Common myeloid progenitor, CD34-positive (primary cell): ENCODE data around the gene TADA2B.

Source experiments
- CTCF ChIA-PET: fragments of 350-600 bp; sonication (Branson Sonifier 250); formaldehyde crosslinking; loops from one replicate; lab custom pipeline; 2021; ENCODE audit warnings: antibody characterized with exemption; lab: Charles Lee
- POLR2A ChIA-PET: fragments of 350-600 bp; sonication (Branson Sonifier 250); formaldehyde crosslinking; loops from one replicate; lab custom pipeline; 2021; ENCODE audit warnings: antibody characterized with exemption; lab: Charles Lee
- DNase-seq, 3 donors: peaks; one replicate each; pipeline versions ENCODE4 v3.0.0 to v3.0.0-alpha.2; 2013
- H3K27ac ChIP-seq, 2 experiments: 1 replicate in 1 of 2; 2 replicates in 1 of 2; pipeline ENCODE4 v1.7.0; 2013; ENCODE audit warnings: inconsistent platforms in 2 of 2, low read length in 2 of 2, mild to moderate bottlenecking in 2 of 2, low read depth in 1 of 2, moderate library complexity in 1 of 2; ENCODE audit not compliant: severe bottlenecking in 2 of 2, insufficient read depth in 1 of 2, poor library complexity in 1 of 2
- H3K27me3 ChIP-seq, 5 experiments: replicated peaks in 2 of 5; 1 replicate in 3 of 5; 2 replicates in 2 of 5; pipeline versions ENCODE4 v1.6.1 to v1.7.0; 2013; ENCODE audit warnings: low read length in 4 of 5, mild to moderate bottlenecking in 2 of 5, moderate library complexity in 2 of 5, inconsistent platforms in 1 of 5; ENCODE audit not compliant: insufficient read depth in 5 of 5, control insufficient read depth in 4 of 5
- H3K36me3 ChIP-seq, 4 experiments: 1 replicate in 2 of 4; 2 replicates in 2 of 4; pipeline versions ENCODE4 v1.6.1 to v1.7.0; 2013; ENCODE audit warnings: low read length in 3 of 4, control low read depth in 1 of 4, mild to moderate bottlenecking in 1 of 4; ENCODE audit not compliant: control insufficient read depth in 4 of 4, insufficient read depth in 4 of 4
- H3K4me1 ChIP-seq, 4 experiments: 1 replicate in 3 of 4; 2 replicates in 1 of 4; pipeline versions ENCODE4 v1.6.1 to v1.7.1; 2013; ENCODE audit warnings: low read length in 3 of 4, mild to moderate bottlenecking in 3 of 4, control low read depth in 1 of 4, inconsistent platforms in 1 of 4, moderate library complexity in 1 of 4; ENCODE audit not compliant: control insufficient read depth in 4 of 4, insufficient read depth in 4 of 4; ENCODE audit errors: control extremely low read depth in 1 of 4
- H3K4me3 ChIP-seq, 7 experiments: 1 replicate in 4 of 7; 2 replicates in 3 of 7; pipeline versions ENCODE4 v1.5.1 to v1.7.0; 2013; ENCODE audit warnings: mild to moderate bottlenecking in 7 of 7, low read length in 6 of 7, moderate library complexity in 6 of 7, inconsistent platforms in 2 of 7, low read depth in 2 of 7, control low read depth in 1 of 7; ENCODE audit not compliant: insufficient read depth in 4 of 7, control insufficient read depth in 1 of 7; ENCODE audit errors: extremely low read depth in 1 of 7
- H3K9me3 ChIP-seq, 5 experiments: 1 replicate in 4 of 5; 2 replicates in 1 of 5; pipeline versions ENCODE4 v1.6.1 to v1.7.1; 2013; ENCODE audit warnings: low read length in 4 of 5, mild to moderate bottlenecking in 2 of 5, inconsistent platforms in 1 of 5, low read depth in 1 of 5, moderate library complexity in 1 of 5; ENCODE audit not compliant: control insufficient read depth in 4 of 5, insufficient read depth in 2 of 5; ENCODE audit errors: control extremely low read depth in 1 of 5
- WGBS: methylation state at CpG from one replicate; pipeline ENCODE4 v1.1.5; 2013; ENCODE audit not compliant: insufficient coverage; 5-methylcytosine and 5-hydroxymethylcytosine counted together

Gene TADA2B

DNA sequence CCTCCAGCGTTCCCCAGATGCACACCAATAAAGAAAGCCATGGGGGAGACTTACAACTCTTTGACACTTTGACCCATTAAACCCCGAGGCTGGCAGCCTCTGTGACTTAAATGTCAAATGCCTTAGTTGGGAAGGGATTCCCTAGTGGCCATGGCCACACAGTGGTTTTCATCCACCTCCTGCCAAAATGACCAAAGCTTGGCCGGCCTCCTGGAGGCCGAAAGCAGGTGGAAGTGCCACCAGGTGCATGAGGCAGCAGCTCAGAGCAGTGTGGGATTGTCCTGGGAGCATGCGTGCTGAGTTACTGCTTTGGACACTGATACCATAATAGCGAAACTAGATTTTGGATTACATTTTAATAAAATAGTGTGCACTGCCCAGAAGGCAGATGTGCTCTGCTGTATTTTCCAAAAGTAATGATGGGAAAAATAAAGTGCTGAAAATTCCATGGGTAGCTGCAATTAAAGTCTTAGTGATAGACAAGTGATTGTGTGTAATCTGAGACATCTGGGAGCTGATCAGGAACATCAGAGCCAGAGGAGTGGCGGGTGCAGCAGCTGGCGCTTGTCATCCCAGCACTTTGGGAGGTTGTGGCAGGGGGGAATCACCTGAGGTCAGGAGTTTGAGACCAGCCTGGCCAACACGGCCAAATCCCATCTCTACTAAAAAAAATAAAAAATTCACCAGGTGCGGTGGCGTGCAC, 39.8 kb upstream of the TADA2B start:
- no peaks in the 10 kb centered on the region for H3K27me3 ChIP-seq
- CTCF ChIA-PET, result interaction anchor here (1.1 to 1.4 kb wide), 2 partner anchors 9 to 20 kb away, joined by 3 to 5 read pairs; no protein-coding TSS in a partner anchor
- H3K4me1 ChIP-seq, result no peaks in the 10 kb centered on the region
- H3K9me3 ChIP-seq, result no peaks in the 10 kb centered on the region
- POLR2A ChIA-PET, result no interaction called here
- no peak for DNase-seq
- H3K27ac ChIP-seq, result no peak overlapping the region
- peaks cover 22 to 85% (median 54%) of the 10 kb centered on the region in 4 experiments for H3K36me3 ChIP-seq
- WGBS, result 83% methylated on average over 7 of the region's 11 CpGs
- no peak overlapping the region for H3K4me3 ChIP-seq

DNA sequence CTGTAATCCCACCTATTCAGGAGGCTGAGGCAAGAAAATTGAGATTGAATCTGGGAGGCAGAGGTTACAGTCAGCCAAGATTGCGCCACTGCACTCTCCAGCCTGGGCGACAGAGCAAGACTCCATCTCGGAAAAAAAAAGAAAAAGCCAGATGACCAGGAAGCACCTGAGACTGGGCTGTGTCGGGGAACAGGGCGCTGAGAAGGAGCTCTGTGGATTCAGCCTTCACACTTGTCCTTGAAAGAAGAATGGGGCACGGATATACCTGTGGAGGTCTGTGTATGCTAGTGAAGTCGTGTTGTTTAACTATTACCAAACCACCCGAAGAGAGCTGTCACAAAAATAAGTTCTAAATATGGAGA, 39.3 kb upstream of the TADA2B start:
- H3K36me3 ChIP-seq, result peaks cover 22 to 86% (median 56%) of the 10 kb centered on the region in 4 experiments
- DNase-seq, result no peak
- ChIA-PET POLR2A (no interaction called here), CTCF (interaction anchor here (1.1 to 1.4 kb wide), 2 partner anchors 9 to 20 kb away, joined by 3 to 5 read pairs; no protein-coding TSS in a partner anchor)
- H3K4me1 ChIP-seq, result no peaks in the 10 kb centered on the region
- H3K27ac ChIP-seq, result no peak overlapping the region
- 100% methylated on average over 3 of the region's 8 CpGs for WGBS
- no peak overlapping the region for H3K4me3 ChIP-seq
- H3K27me3 ChIP-seq, result no peaks in the 10 kb centered on the region
- no peaks in the 10 kb centered on the region for H3K9me3 ChIP-seq

DNA sequence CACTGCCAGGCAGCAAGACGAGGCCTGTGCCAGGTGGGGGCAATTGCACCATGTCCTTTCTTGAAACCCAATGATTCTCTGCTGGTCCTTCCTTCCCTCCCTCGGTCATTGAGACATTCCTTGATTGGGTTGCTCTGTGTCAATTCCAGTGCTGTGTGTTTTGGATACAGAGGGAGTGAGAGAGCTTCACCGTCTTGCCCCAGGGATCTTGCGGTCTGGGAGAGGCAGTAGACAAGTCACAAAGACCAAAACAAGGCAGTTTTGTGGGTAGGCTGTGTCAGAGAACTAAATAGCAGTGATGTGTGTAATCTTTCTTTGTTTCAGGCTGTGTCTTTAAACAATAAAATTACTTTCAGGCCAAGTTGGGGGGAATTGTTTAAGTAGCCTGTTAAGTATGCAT, 38.8 kb upstream of the TADA2B start:
- CTCF ChIA-PET, result interaction anchor here (1.4 kb wide), 1 partner anchor 8 kb away, joined by 5 read pairs; no protein-coding TSS in a partner anchor
- POLR2A ChIA-PET, result no interaction called here
- H3K27ac ChIP-seq, result no peak overlapping the region

GRCh38 chr4:7005571-7005970, 37.6 kb upstream of the TADA2B start:
- Histone ChIP-seq H3K9me3 (no peaks in the 10 kb centered on the region), H3K27me3 (no peaks in the 10 kb centered on the region), H3K27ac (no peak overlapping the region), H3K4me1 (no peaks in the 10 kb centered on the region), H3K36me3 (peaks cover 17 to 86% (median 50%) of the 10 kb centered on the region in 4 experiments), H3K4me3 (no peak overlapping the region)
- no peak for DNase-seq
- WGBS, result 97% methylated on average over 2 of the region's 4 CpGs
- ChIA-PET POLR2A (no interaction called here), CTCF (no interaction called here)

More for the DNA sequence above, 38.8 kb upstream of the TADA2B start:
- no peak overlapping the region for H3K4me3 ChIP-seq
- no peak for DNase-seq
- H3K4me1 ChIP-seq, result no peaks in the 10 kb centered on the region
- 100% methylated on average over 3 of the region's 4 CpGs for WGBS
- no peaks in the 10 kb centered on the region for H3K27me3 ChIP-seq
- no peaks in the 10 kb centered on the region for H3K9me3 ChIP-seq
- peaks cover 22 to 86% (median 55%) of the 10 kb centered on the region in 4 experiments for H3K36me3 ChIP-seq

DNA sequence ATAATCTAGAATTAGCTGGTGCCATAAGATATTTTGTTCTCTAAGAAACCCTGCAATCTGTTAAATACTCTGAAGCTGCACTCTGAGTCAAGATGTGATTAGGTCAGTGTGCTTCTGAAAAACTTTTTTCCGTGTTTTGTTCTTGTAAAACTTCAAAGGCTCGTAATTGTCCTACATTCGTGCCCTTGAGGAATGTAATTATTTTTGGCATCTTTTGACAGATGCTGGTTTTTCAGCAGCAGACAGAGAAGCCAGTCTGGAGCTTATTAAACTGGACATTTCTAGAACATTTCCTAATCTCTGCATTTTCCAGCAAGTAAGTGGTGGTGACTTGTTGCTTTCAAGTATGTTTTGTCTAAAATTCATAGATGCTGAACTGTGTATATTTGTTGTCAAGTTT, 36.8 kb upstream of the TADA2B start:
- no peak overlapping the region for H3K27ac ChIP-seq
- peaks cover 17 to 85% (median 50%) of the 10 kb centered on the region in 4 experiments for H3K36me3 ChIP-seq
- no peaks in the 10 kb centered on the region for H3K27me3 ChIP-seq
- H3K4me3 ChIP-seq, result no peak overlapping the region
- ChIA-PET CTCF (interaction anchor here (0.6 to 2.5 kb wide), 2 partner anchors 8 to 97 kb away, joined by 3 to 6 read pairs; partner anchors contain the start of gene TBC1D14), POLR2A (no interaction called here)
- WGBS, result no CpG with 5 or more reads among the region's 3 CpGs
- no peaks in the 10 kb centered on the region for H3K4me1 ChIP-seq
- no peaks in the 10 kb centered on the region for H3K9me3 ChIP-seq
- DNase-seq, result no peak

- Histone ChIP-seq H3K27me3 (no peaks in the 10 kb centered on the region), H3K27ac (no peak overlapping the region), H3K4me3 (no peak overlapping the region), H3K9me3 (no peaks in the 10 kb centered on the region), H3K4me1 (no peaks in the 10 kb centered on the region), H3K36me3 (peaks cover 13 to 76% (median 45%) of the 10 kb centered on the region in 4 experiments)
- WGBS, result over 99% methylated on average over 9 of the region's 12 CpGs
- ChIA-PET CTCF (interaction anchor here (2.5 kb wide), 1 partner anchor 9 kb away, joined by 6 read pairs; no protein-coding TSS in a partner anchor), POLR2A (no interaction called here)
- no peak for DNase-seq
Measured at GRCh38 chr4:7007142-7007907, 35.8 kb upstream of the TADA2B start.

DNA sequence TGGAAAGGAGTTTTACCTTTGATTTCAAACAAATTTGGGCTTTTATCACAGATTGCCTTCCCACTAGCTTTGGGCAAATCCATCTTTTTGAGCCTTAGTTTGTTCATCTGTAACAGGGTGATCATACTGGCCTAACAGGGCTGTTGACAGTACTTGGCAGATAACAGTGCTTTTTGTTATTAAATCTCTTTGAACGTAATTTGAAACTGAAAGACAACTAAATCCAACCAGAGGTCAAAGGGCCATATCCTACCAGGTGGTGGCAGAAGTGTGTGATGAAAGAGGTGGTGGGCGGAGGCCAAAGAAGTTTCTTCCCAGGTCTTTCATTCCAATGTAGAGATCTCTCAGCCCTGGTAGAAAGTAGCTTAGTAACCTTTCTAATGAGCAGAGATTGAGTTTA, 35.2 kb upstream of the TADA2B start:
- CTCF ChIA-PET, result interaction anchor here (2.5 kb wide), 1 partner anchor 10 kb away, joined by 6 read pairs; no protein-coding TSS in a partner anchor
- Histone ChIP-seq H3K9me3 (no peaks in the 10 kb centered on the region), H3K36me3 (peaks cover 13 to 74% (median 43%) of the 10 kb centered on the region in 4 experiments), H3K27me3 (no peaks in the 10 kb centered on the region), H3K4me1 (no peaks in the 10 kb centered on the region), H3K4me3 (no peak overlapping the region), H3K27ac (no peak overlapping the region)
- POLR2A ChIA-PET, result no interaction called here
- no peak for DNase-seq
- WGBS, result 100% methylated on average over 1 of the region's 2 CpGs
